ENCODE measurements around the gene CAPZB. TPM values are rescaled to one million over a fixed set of nuclear protein-coding genes. Genes with fewer than 3 reads are reported as not detected.

CAPZB gene
- total RNA-seq, 1 experiment from 2014 or later: 348 TPM

GRCh38 chr1:19300211-19300610, 185.1 kb downstream of the CAPZB start:
- no peak for TF ChIP-seq CTCF (conservative IDR thresholded peaks at IDR 0.05)
- Mint-ChIP-seq H3K4me3 (no peak overlapping the region), H3K4me1 (no peaks in the 10 kb centered on the region), H3K27ac (no peak overlapping the region), H3K9me3 (peaks cover 10 to 18% of the 10 kb centered on the region in 2 experiments), H3K27me3 (ENCODE audit: low read depth) (peaks cover 2% of the 10 kb centered on the region; the same call in 1 of the 2 replicates), H3K36me3 (ENCODE audit: insufficient read depth in 1 of 3, low read depth in 3 of 3) (peaks cover 34 to 56% (median 46%) of the 10 kb centered on the region in 3 experiments)
- no peak for DNase-seq
- H3K18ac ChIP-seq (ENCODE audit: insufficient read length, low read depth, low read length): no peak overlapping the region
- peaks cover 6% of the 10 kb centered on the region for H3K9me3 ChIP-seq (ENCODE audit: control insufficient read depth, low read depth, low read length)
- H3K27ac ChIP-seq (ENCODE audit: insufficient read length, low read depth, low read length): no peak overlapping the region
- H4K5ac ChIP-seq (ENCODE audit: insufficient read length, low read depth, low read length): no peak overlapping the region
- H3K23me2 ChIP-seq (ENCODE audit: insufficient read length, low read depth, low read length, poor library complexity, severe bottlenecking): no peaks in the 10 kb centered on the region
- H4K91ac ChIP-seq (ENCODE audit: insufficient read length, low read depth, low read length): no peak overlapping the region
- no peaks in the 10 kb centered on the region for H3K27me3 ChIP-seq (ENCODE audit: insufficient read depth, low read length)
- H2BK120ac ChIP-seq (ENCODE audit: low read depth, low read length, poor library complexity, severe bottlenecking): no peak overlapping the region
- H3T11ph ChIP-seq (ENCODE audit: low read length): no peak overlapping the region
- H2BK5ac ChIP-seq (ENCODE audit: insufficient read length, low read length): no peak overlapping the region
- no peaks in the 10 kb centered on the region for H3K79me1 ChIP-seq (ENCODE audit: insufficient read depth, low read depth, low read length, poor library complexity, severe bottlenecking)
- no peak overlapping the region for H2AK5ac ChIP-seq (ENCODE audit: insufficient read length, low read length)
- no peak overlapping the region for H2BK20ac ChIP-seq (ENCODE audit: low read depth, low read length, poor library complexity, severe bottlenecking)
- H3K79me2 ChIP-seq (ENCODE audit: insufficient read depth, low read length): no peaks in the 10 kb centered on the region; the same call in 1 of the 2 replicates
- no peak overlapping the region for H3K23ac ChIP-seq (ENCODE audit: insufficient read length, low read depth, low read length)
- H2BK12ac ChIP-seq (ENCODE audit: insufficient read length, low read depth, low read length): no peak overlapping the region
- no peak overlapping the region for H3K14ac ChIP-seq (ENCODE audit: insufficient read depth, low read length)
- no peak overlapping the region for H2AFZ ChIP-seq (ENCODE audit: low read length)
- WGBS (ENCODE audit: extremely low coverage, insufficient read length, low lambda C conversion rate): no CpG with 5 or more reads among the region's 2 CpGs
- no peak overlapping the region for H3K56ac ChIP-seq (ENCODE audit: insufficient read length, low read depth, low read length)
- H4K8ac ChIP-seq (replicated peaks; ENCODE audit: insufficient read length, low read depth, low read length): no peak overlapping the region
- H3K4ac ChIP-seq (ENCODE audit: low read depth, low read length): no peak overlapping the region
- no peak overlapping the region for H3K4me2 ChIP-seq (ENCODE audit: insufficient read depth, insufficient read length, low read length)
- H2BK15ac ChIP-seq (ENCODE audit: low read depth, low read length): no peak overlapping the region
- no peak overlapping the region for H3K9ac ChIP-seq (ENCODE audit: extremely low read depth, insufficient read length, low read length)
- no peaks in the 10 kb centered on the region for H4K20me1 ChIP-seq (ENCODE audit: control insufficient read depth, insufficient read depth, insufficient read length)
- H3K4me1 ChIP-seq (ENCODE audit: insufficient read depth, low read length): no peaks in the 10 kb centered on the region

All from H9 (cell line).